LNCAP (cell line): ENCODE measurements around the gene SFRP2.

Source experiments
- CTCF ChIP-seq: fragments of 450-650 bp; IDR thresholded peaks from 2 replicates; pipeline ENCODE4 v1.5.1; 2017; ENCODE audit warnings: mild to moderate bottlenecking

The SFRP2 gene

GRCh38 chr4:153798420-153798819 is 9.5 kb upstream of the SFRP2 start:
- TF ChIP-seq CTCF: no peak

GRCh38 chr4:153794006-153794405 is 5.1 kb upstream of the SFRP2 start:
- TF ChIP-seq CTCF: no peak

GRCh38 chr4:153792618-153793247 is 3.9 kb upstream of the SFRP2 start:
- no peak for TF ChIP-seq CTCF

- peak; percentile 18; the same call in 1 of the 2 replicates for TF ChIP-seq CTCF
Measured at GRCh38 chr4:153791746-153792617, 3.1 kb upstream of the SFRP2 start.

GRCh38 chr4:153790962-153791551 is 2.2 kb upstream of the SFRP2 start:
- no peak for TF ChIP-seq CTCF

- no peak for TF ChIP-seq CTCF
Measured at GRCh38 chr4:153790500-153790865, 1.6 kb upstream of the SFRP2 start.

GRCh38 chr4:153789741-153790499 is 1.0 kb upstream of the SFRP2 start:
- TF ChIP-seq CTCF: no peak
